ENCODE data around the gene KIF5A.

DNA sequence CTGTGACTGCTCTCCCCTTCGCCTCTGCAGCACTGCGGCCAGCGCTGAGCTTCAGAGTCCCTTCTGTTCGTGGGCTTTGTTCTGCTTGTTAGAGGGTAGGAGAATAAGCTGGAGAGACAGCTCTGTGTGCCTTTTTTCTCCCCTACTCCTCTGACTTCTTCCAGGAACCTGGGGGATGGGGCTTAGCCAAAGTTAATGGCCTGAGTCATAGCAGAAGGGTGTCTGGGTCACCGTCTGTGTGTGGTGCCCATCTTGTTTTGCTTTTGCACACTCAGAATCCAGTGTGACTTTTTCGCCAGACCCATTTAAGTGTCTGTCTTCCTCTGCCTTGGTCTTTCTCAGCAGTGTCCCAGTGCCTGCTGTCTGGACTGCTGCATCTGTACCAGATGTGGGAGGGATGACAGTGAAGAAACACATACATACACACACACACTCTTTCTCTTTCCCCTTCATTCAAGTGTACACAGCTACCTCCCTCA lies 3.0 kb downstream of the KIF5A start:
- TF ChIP-seq CTCF (IDR thresholded peaks at IDR 0.05) = no peak
- no peak for TF ChIP-seq ZFX (IDR thresholded peaks at IDR 0.05; ENCODE audit: borderline replicate concordance)

Data from 22Rv1 (cell line).